Measurements from ENCODE around the gene MACROD2. TPM values are rescaled to one million over a fixed set of nuclear protein-coding genes. Genes with fewer than 3 reads are reported as not detected.
A peak's percentile ranks its signal among the peaks of the same experiment; 100 is the strongest.

The MACROD2 gene
- total and polyA plus RNA-seq, 2 donors (not counting 1 experiment from before 2014, with no cell fraction given), result 5.3 to 6.7 TPM

DNA sequence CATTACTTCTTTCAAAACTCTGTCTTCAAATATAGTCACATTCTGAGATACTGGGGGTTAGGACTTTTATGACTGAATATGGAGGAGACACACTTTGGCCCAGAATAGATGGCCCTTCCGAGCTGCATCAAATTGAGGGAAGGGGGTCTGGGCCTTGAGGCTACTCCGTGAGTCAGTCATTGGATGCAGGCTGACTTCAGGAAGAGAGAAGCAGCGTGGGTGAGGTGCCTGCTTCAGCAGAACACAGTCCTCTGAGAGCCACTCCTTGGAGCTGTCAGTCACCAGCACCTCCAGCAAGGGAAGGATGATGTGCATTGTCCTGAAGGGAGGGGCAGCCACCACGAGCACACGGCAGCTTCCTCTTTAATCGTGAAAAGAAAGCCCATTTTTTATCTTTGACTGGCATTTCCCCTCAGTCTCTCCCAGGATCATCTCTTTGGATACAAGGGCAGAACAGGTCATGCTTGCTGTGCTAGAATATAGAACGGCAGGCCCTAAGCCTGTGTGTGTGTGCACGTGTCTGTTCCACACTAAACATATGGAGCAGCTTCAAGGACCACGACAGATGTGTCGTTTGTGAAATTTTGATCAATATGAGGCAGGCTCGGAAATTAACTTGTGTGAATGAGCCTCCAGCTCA is 1856.4 kb downstream of the MACROD2 start:
- H3K27ac ChIP-seq (ENCODE audit: low read length in 2 of 2), result no peak overlapping the region
- ChIA-PET POLR2A (no interaction called here), CTCF (no interaction called here)
- Mint-ChIP-seq H3K27me3 (no peaks in the 10 kb centered on the region), H3K4me1 (peaks cover 43% of the 10 kb centered on the region), H3K9me3 (ENCODE audit: insufficient read depth) (peaks cover 3% of the 10 kb centered on the region), H3K4me3 (no peak overlapping the region), H3K27ac (no peak overlapping the region)
- H3K9me3 ChIP-seq (ENCODE audit: control extremely low read depth in 1 of 3, control insufficient read depth in 2 of 3, insufficient read depth in 1 of 3, low read length in 2 of 3), result peaks cover 0 to 6% (median 0%) of the 10 kb centered on the region in 3 donors
- no peak overlapping the region for H3K4me3 ChIP-seq (ENCODE audit: control extremely low read depth in 1 of 5, extremely low read depth in 1 of 5, insufficient read depth in 1 of 5, low read depth in 2 of 5, low read length in 4 of 5)
- no peak overlapping the region for H3K9ac ChIP-seq (ENCODE audit: low read length)
- H3K4me2 ChIP-seq (replicated peaks; ENCODE audit: low read depth, low read length, poor library complexity, severe bottlenecking), result no peak overlapping the region
- H4K20me1 ChIP-seq (ENCODE audit: control insufficient read depth, insufficient read depth, low read length, poor library complexity, severe bottlenecking), result no peaks in the 10 kb centered on the region
- DNase-seq (no peak), ATAC-seq (ENCODE audit: low read depth) (no peak)
- no peaks in the 10 kb centered on the region for H3K27me3 ChIP-seq (replicated peaks in 1 of 4; ENCODE audit: control extremely low read depth in 1 of 4, control insufficient read depth in 3 of 4, insufficient read depth in 4 of 4, low read length in 3 of 4)
- TF ChIP-seq, protein P1, sequence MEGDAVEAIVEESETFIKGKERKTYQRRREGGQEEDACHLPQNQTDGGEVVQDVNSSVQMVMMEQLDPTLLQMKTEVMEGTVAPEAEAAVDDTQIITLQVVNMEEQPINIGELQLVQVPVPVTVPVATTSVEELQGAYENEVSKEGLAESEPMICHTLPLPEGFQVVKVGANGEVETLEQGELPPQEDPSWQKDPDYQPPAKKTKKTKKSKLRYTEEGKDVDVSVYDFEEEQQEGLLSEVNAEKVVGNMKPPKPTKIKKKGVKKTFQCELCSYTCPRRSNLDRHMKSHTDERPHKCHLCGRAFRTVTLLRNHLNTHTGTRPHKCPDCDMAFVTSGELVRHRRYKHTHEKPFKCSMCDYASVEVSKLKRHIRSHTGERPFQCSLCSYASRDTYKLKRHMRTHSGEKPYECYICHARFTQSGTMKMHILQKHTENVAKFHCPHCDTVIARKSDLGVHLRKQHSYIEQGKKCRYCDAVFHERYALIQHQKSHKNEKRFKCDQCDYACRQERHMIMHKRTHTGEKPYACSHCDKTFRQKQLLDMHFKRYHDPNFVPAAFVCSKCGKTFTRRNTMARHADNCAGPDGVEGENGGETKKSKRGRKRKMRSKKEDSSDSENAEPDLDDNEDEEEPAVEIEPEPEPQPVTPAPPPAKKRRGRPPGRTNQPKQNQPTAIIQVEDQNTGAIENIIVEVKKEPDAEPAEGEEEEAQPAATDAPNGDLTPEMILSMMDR (IDR thresholded peaks at IDR 0.05), result no peak
- no peak for TF ChIP-seq EZH2 (IDR thresholded peaks at IDR 0.05; ENCODE audit: borderline replicate concordance, insufficient read depth, low read depth, low read length, poor library complexity, severe bottlenecking)
- 67% methylated on average over 11 of the region's 11 CpGs for WGBS (ENCODE audit: insufficient coverage)
- H3K4me1 ChIP-seq (ENCODE audit: control insufficient read depth in 2 of 2, insufficient read depth in 2 of 2, low read length in 2 of 2), result peaks cover 0 to 10% of the 10 kb centered on the region in 2 donors
- no peaks in the 10 kb centered on the region for H3K79me2 ChIP-seq (ENCODE audit: control insufficient read depth, insufficient read depth, low read length)
- H3K36me3 ChIP-seq (replicated peaks in 1 of 2; ENCODE audit: control extremely low read depth in 1 of 2, control insufficient read depth in 1 of 2, extremely low read depth in 1 of 2, insufficient read depth in 2 of 2, low read length in 1 of 2), result no peaks in the 10 kb centered on the region
- intact Hi-C loops (cut with micrococcal nuclease), result loop anchor here (10.0 kb wide), 1 partner anchor 47 kb away; no protein-coding TSS in a partner anchor
- H2AFZ ChIP-seq (ENCODE audit: insufficient read depth, low read depth, low read length, poor library complexity, severe bottlenecking), result no peak overlapping the region

DNA sequence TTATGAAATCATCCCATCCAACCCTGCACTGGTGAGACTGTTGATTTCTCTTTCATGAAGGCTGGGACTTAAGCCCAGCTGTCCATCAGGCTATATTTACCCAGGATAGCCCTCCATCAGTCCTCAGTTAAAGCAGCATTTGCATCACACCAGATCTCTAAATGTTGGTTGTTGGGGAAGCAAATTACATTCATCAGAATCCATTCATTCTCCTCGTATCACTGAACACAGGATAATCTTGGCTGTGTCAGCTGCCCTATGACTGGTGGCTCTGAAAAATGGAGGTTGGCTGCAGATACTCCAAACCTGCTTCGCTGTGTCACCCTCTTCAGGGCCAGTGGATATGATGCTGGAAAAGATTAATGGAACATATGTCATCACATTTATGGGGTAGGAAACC is 1859.6 kb downstream of the MACROD2 start:
- H2AFZ ChIP-seq (ENCODE audit: insufficient read depth, low read depth, low read length, poor library complexity, severe bottlenecking), result no peak overlapping the region
- peak overlapping the region; percentile 66 for H3K27ac Mint-ChIP-seq
- intact Hi-C loops (cut with micrococcal nuclease), result loop anchor here (5.0 to 10.0 kb wide), 2 partner anchors 50 to 67 kb away; no protein-coding TSS in a partner anchor
- peaks cover 30 to 42% of the 10 kb centered on the region in 2 donors for H3K4me1 ChIP-seq (ENCODE audit: control insufficient read depth in 2 of 2, insufficient read depth in 2 of 2, low read length in 2 of 2)
- H3K9me3 Mint-ChIP-seq (ENCODE audit: insufficient read depth), result peaks cover 5% of the 10 kb centered on the region
- no peak for TF ChIP-seq EZH2 (IDR thresholded peaks at IDR 0.05; ENCODE audit: borderline replicate concordance, insufficient read depth, low read depth, low read length, poor library complexity, severe bottlenecking)
- TF ChIP-seq, protein P1 (IDR thresholded peaks at IDR 0.05), result no peak
- H3K4me3 Mint-ChIP-seq, result no peak overlapping the region
- DNase-seq, result no peak
- no peak overlapping the region for H3K27ac ChIP-seq (ENCODE audit: low read length in 2 of 2)
- no peaks in the 10 kb centered on the region for H3K79me2 ChIP-seq (ENCODE audit: control insufficient read depth, insufficient read depth, low read length)
- WGBS (ENCODE audit: insufficient coverage), result no CpG with 5 or more reads among the region's 2 CpGs
- H3K4me2 ChIP-seq (replicated peaks; ENCODE audit: low read depth, low read length, poor library complexity, severe bottlenecking), result no peak overlapping the region
- H3K4me1 Mint-ChIP-seq, result peaks cover 63% of the 10 kb centered on the region
- H4K20me1 ChIP-seq (ENCODE audit: control insufficient read depth, insufficient read depth, low read length, poor library complexity, severe bottlenecking), result no peaks in the 10 kb centered on the region
- H3K27me3 ChIP-seq (replicated peaks in 1 of 4; ENCODE audit: control extremely low read depth in 1 of 4, control insufficient read depth in 3 of 4, insufficient read depth in 4 of 4, low read length in 3 of 4), result no peaks in the 10 kb centered on the region
- peaks cover 0 to 10% (median 2%) of the 10 kb centered on the region in 3 donors for H3K9me3 ChIP-seq (ENCODE audit: control extremely low read depth in 1 of 3, control insufficient read depth in 2 of 3, insufficient read depth in 1 of 3, low read length in 2 of 3)
- H3K4me3 ChIP-seq (ENCODE audit: control extremely low read depth in 1 of 5, extremely low read depth in 1 of 5, insufficient read depth in 1 of 5, low read depth in 2 of 5, low read length in 4 of 5), result no peak overlapping the region
- ChIA-PET CTCF (interaction anchor here (1.0 to 2.0 kb wide), 2 partner anchors 8 to 74 kb away, joined by 3 to 5 read pairs; no protein-coding TSS in a partner anchor), POLR2A (no interaction called here)
- no peaks in the 10 kb centered on the region for H3K36me3 ChIP-seq (replicated peaks in 1 of 2; ENCODE audit: control extremely low read depth in 1 of 2, control insufficient read depth in 1 of 2, extremely low read depth in 1 of 2, insufficient read depth in 2 of 2, low read length in 1 of 2)
- ATAC-seq (ENCODE audit: low read depth), result no peak
- no peak overlapping the region for H3K9ac ChIP-seq (ENCODE audit: low read length)
- H3K27me3 Mint-ChIP-seq, result no peaks in the 10 kb centered on the region
